Vagina (tissue), 2 donors: Measurements from ENCODE around the gene AADAT.

Source experiments
- POLR2AphosphoS5 ChIP-seq, 2 donors: sonication (generic); formaldehyde crosslinking; IDR thresholded peaks; one replicate each; pipeline ENCODE4 v1.9.0; 2017; ENCODE audit warnings: antibody characterized with exemption in 2 of 2, mild to moderate bottlenecking in 2 of 2, low read depth in 1 of 2; ENCODE audit not compliant: insufficient read depth in 1 of 2
- TF ChIP-seq, protein P1 (sequence below), 3 experiments: fragments of 450-650 bp in 2 of 3; fragments of 200-600 bp in 1 of 3; sonication (generic) in 1 of 3; IDR thresholded peaks; one replicate each; pipeline ENCODE4 v1.5.1; 2017 to 2019; ENCODE audit warnings: antibody characterized with exemption in 3 of 3, mild to moderate bottlenecking in 2 of 3, moderate library complexity in 2 of 3

DNA sequence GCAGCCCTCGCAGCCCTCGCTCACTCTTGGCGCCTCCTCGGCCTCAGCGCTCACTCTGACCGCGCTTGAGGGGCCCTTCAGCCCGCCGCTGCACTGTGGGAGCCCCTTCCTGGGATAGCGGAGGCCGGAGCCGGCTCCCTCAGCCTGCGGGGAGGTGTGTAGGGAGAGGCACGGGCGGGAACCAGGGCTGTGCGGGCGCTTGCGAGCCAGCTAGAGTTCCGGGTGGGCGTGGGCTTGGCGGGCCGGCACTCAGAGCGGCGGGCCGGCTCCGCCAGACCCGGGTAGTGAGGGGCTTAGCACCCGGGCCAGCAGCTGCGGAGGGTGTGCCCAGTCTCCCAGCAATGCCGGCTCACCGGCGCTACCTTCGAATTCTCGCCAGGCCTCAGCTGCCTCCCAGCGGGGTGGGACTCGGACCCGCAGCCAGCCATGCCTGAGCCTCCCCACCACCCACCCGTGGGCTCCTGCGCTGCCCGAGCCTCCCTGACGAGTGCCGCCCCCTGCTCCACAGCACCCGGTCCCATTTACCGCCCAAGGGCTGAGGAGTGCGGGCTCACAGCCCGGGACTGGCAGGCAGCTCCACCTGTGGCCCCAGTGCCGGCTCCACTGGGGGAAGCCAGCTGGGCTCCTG lies 1.4 kb upstream of the AADAT start:
- TF ChIP-seq, protein P1, sequence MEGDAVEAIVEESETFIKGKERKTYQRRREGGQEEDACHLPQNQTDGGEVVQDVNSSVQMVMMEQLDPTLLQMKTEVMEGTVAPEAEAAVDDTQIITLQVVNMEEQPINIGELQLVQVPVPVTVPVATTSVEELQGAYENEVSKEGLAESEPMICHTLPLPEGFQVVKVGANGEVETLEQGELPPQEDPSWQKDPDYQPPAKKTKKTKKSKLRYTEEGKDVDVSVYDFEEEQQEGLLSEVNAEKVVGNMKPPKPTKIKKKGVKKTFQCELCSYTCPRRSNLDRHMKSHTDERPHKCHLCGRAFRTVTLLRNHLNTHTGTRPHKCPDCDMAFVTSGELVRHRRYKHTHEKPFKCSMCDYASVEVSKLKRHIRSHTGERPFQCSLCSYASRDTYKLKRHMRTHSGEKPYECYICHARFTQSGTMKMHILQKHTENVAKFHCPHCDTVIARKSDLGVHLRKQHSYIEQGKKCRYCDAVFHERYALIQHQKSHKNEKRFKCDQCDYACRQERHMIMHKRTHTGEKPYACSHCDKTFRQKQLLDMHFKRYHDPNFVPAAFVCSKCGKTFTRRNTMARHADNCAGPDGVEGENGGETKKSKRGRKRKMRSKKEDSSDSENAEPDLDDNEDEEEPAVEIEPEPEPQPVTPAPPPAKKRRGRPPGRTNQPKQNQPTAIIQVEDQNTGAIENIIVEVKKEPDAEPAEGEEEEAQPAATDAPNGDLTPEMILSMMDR (IDR thresholded peaks at IDR 0.05) = no peak
- no peak for TF ChIP-seq POLR2AphosphoS5 (IDR thresholded peaks at IDR 0.05; ENCODE audit: insufficient read depth in 1 of 2, low read depth in 1 of 2)
